Adrenal gland (tissue), 12 donors: Measurements from ENCODE around the gene YOD1. TPM values are rescaled to one million over a fixed set of nuclear protein-coding genes. Genes with fewer than 3 reads are reported as not detected.

Experiments
- DNase-seq, 7 donors: peaks; one replicate each; pipeline ENCODE4 v3.0.0-alpha.2; 2019 to 2020
- H3K27ac ChIP-seq, 5 donors: fragments of 200-600 bp; sonication (generic) in 4 of 5; 1 replicate in 3 of 5; 2 replicates in 2 of 5; pipeline versions ENCODE4 v1.5.1 to v1.8.0; 2016 to 2020; ENCODE audit warnings: mild to moderate bottlenecking in 1 of 5
- H3K27me3 ChIP-seq: fragments of 200-600 bp; 2 replicates; pipeline ENCODE4 v1.8.0; 2021
- H3K36me3 ChIP-seq, 2 donors: fragments of 200-600 bp; replicated peaks in 1 of 2; 1 replicate in 1 of 2; 2 replicates in 1 of 2; pipeline versions ENCODE4 v1.5.1 to v1.8.0; 2018 to 2022
- H3K4me1 ChIP-seq, 2 donors: fragments of 200-600 bp; replicated peaks in 1 of 2; 1 replicate in 1 of 2; 2 replicates in 1 of 2; pipeline versions ENCODE4 v1.5.1 to v1.8.0; 2018 to 2021
- H3K4me3 ChIP-seq, 4 donors: fragments of 200-600 bp; sonication (generic) in 3 of 4; one replicate each; pipeline ENCODE4 v1.5.1; 2016 to 2018
- H3K9me3 ChIP-seq, 3 donors: fragments of 200-600 bp; sonication (generic) in 1 of 3; replicated peaks in 1 of 3; 1 replicate in 2 of 3; 2 replicates in 1 of 3; pipeline versions ENCODE4 v1.5.1 to v1.8.0; 2016 to 2021
- CTCF ChIP-seq, 6 experiments: fragments of 450-650 bp in 4 of 6; fragments of 200-600 bp in 2 of 6; sonication (generic) in 1 of 6; IDR thresholded peaks; 1 replicate in 5 of 6; 2 replicates in 1 of 6; pipeline versions ENCODE4 v1.5.1 to v1.8.0; 2016 to 2021; ENCODE audit warnings: antibody characterized with exemption in 6 of 6, mild to moderate bottlenecking in 2 of 6, moderate library complexity in 1 of 6
- POLR2A ChIP-seq, 2 donors: fragments of 450-650 bp; IDR thresholded peaks; one replicate each; pipeline ENCODE4 v1.6.1; 2017; ENCODE audit warnings: antibody characterized with exemption in 2 of 2, mild to moderate bottlenecking in 2 of 2, moderate library complexity in 1 of 2
- WGBS, 4 donors: extraction: QIAGEN DNeasy Blood & Tissue Kit in 2 of 4; methylation state at CpG; one replicate each; pipeline versions ENCODE4 v1.1.5 to v1.1.7; 2013 to 2017; 5-methylcytosine and 5-hydroxymethylcytosine counted together
- intact Hi-C, 2 donors: fragments of 100-400 bp; cut with DNase I; formaldehyde crosslinking; loops; one replicate each; pipeline versions ENCODE4 v1.14.1 to v1.15.0; 2022 to 2023
- polyA plus RNA-seq, 3 donors: library from polyadenylated mRNA; stranded (reverse); fragments of 200-250 nt in 2 of 3; fragments of 350-450 nt in 1 of 3; fragmentation: Illumina TruSeq in 1 of 3; extraction: RNeasy Lipid Tissue Mini Kit (QIAGEN cat#74804) in 1 of 3; gene quantifications; one replicate each; pipeline ENCODE4 v1.2.3, GENCODE V29; 2013 to 2014
- total RNA-seq, 9 donors: library from RNA; depleted of rRNA in 4 of 9; stranded (reverse); fragments of >200 nt in 4 of 9; fragments of 120-200 nt in 1 of 9; fragmentation: NEBNext Ultra II Directional in 1 of 9; extraction: Animal tissue kit (Norgen Biotek cat#: 25700) in 1 of 9; gene quantifications; one replicate each; pipeline versions ENCODE4 v1.1.0 to v1.2.4, GENCODE V29; 2013 to 2023
- donor health status: healthy with polysubstance abuse.
- donor health status: Bipolar disorder and iron deficiency.
- donor health status: DM: yes; HTN: yes; CAD: no.
- donor health status: DM: no; HTN: no; CAD: no.
- donor health status: DM: no; HTN: no; CAD: no.
- donor health status: DM: yes; HTN: yes; CAD: no.

YOD1 gene
- total and polyA plus RNA-seq, 12 donors: 2.5 to 22.1 (median 8.6) TPM

DNA sequence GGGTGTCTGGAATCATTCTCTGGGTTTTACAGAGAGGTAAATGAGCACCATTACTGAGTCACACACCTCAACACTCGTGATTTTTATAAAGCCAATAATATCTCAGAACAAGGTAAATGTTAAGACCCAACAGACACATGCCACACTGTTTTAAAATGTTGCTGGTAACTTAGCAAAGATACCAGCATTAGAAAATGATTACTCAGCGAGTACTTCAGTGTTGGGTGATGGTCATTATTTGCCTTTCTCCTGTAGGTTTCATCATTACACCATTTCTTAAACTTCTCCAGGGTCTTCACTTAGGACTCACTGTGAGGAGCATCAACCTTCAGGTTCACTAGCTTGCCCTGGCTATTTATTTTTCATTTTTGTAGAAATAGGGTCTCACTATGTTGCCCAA, 30.8 kb upstream of the YOD1 start:
- Histone ChIP-seq H3K9me3 (no peaks in the 10 kb centered on the region), H3K36me3 (no peaks in the 10 kb centered on the region)
- intact Hi-C loops: loop anchor here in 1 of 2 donors (5.0 kb wide), 1 partner anchor 325 kb away; no protein-coding TSS in a partner anchor

GRCh38 chr1:207081088-207081487, 30.1 kb upstream of the YOD1 start:
- H3K9me3 ChIP-seq: no peaks in the 10 kb centered on the region
- H3K4me3 ChIP-seq: no peak overlapping the region
- TF ChIP-seq CTCF (IDR thresholded peaks at IDR 0.05) (no peak), POLR2A (IDR thresholded peaks at IDR 0.05) (no peak)
- H3K27ac ChIP-seq: no peak overlapping the region
- intact Hi-C loops: loop anchor here in 1 of 2 donors (5.0 kb wide), 1 partner anchor 326 kb away; no protein-coding TSS in a partner anchor
- peaks cover 0 to 5% of the 10 kb centered on the region in 2 donors for H3K4me1 ChIP-seq
- no peak for DNase-seq
- no peaks in the 10 kb centered on the region for H3K36me3 ChIP-seq
- 36 to 40% (median 39%) methylated on average over 2 of the region's 2 CpGs for WGBS, 4 donors
- H3K27me3 ChIP-seq: no peaks in the 10 kb centered on the region

More for the DNA sequence above, 30.8 kb upstream of the YOD1 start:
- Histone ChIP-seq H3K27me3 (no peaks in the 10 kb centered on the region), H3K4me1 (peaks cover 0 to 5% of the 10 kb centered on the region in 2 donors), H3K4me3 (no peak overlapping the region), H3K27ac (no peak overlapping the region)
- no peak for DNase-seq
- WGBS, 4 donors: 76 to 92% (median 78%) methylated on average over 2 of the region's 2 CpGs
- TF ChIP-seq POLR2A (IDR thresholded peaks at IDR 0.05): no peak
- TF ChIP-seq CTCF (IDR thresholded peaks at IDR 0.05): no peak

- peak in 1 of 7 donors; percentile 2 for DNase-seq
- no peak overlapping the region for H3K27ac ChIP-seq
- no peaks in the 10 kb centered on the region for H3K27me3 ChIP-seq
- no peaks in the 10 kb centered on the region for H3K9me3 ChIP-seq
- H3K36me3 ChIP-seq: peaks cover 0 to 8% of the 10 kb centered on the region in 2 donors
- peaks cover 0 to under 1% of the 10 kb centered on the region in 2 donors for H3K4me1 ChIP-seq
- 76 to 92% (median 83%) methylated on average over 4 to 6 of the region's 6 CpGs for WGBS, 4 donors
- TF ChIP-seq CTCF (IDR thresholded peaks at IDR 0.05) (no peak), POLR2A (IDR thresholded peaks at IDR 0.05) (no peak)
- H3K4me3 ChIP-seq: no peak overlapping the region
- intact Hi-C loops: loop anchor here in 1 of 2 donors (2.0 to 5.0 kb wide), 2 partner anchors 31 to 328 kb away; no protein-coding TSS in a partner anchor
Measured at GRCh38 chr1:207079706-207080241, 28.8 kb upstream of the YOD1 start.

GRCh38 chr1:207078578-207079132, 27.6 kb upstream of the YOD1 start:
- TF ChIP-seq CTCF (IDR thresholded peaks at IDR 0.05) (no peak), POLR2A (IDR thresholded peaks at IDR 0.05) (no peak)
- intact Hi-C loops: loop anchor here in 1 of 2 donors (2.0 kb wide), 1 partner anchor 30 kb away; no protein-coding TSS in a partner anchor
- Histone ChIP-seq H3K9me3 (no peaks in the 10 kb centered on the region), H3K27ac (no peak overlapping the region), H3K4me3 (no peak overlapping the region), H3K27me3 (no peaks in the 10 kb centered on the region), H3K4me1 (no peaks in the 10 kb centered on the region), H3K36me3 (peaks cover 0 to 8% of the 10 kb centered on the region in 2 donors)
- no peak for DNase-seq
- WGBS, 4 donors: 82 to 88% (median 82%) methylated on average over 11 of the region's 11 CpGs
